BE2C (cell line): ENCODE data around the gene CCDC92B.
A peak's percentile ranks its signal among the peaks of the same experiment; 100 is the strongest.

ENCODE experiments used
- DNase-seq: peaks from one replicate; pipeline ENCODE4 v3.0.0-alpha.2; 2020
- H3K27me3 ChIP-seq: fragments of 250-450 bp; sonication (Bioruptor Pico); 2 replicates; pipeline ENCODE4 v1.5.1; 2020; ENCODE audit warnings: mild to moderate bottlenecking
- H3K36me3 ChIP-seq: fragments of 250-450 bp; sonication (Bioruptor Pico); 2 replicates; pipeline ENCODE4 v1.5.1; 2020; ENCODE audit warnings: mild to moderate bottlenecking
- H3K4me1 ChIP-seq: fragments of 250-450 bp; sonication (Bioruptor Pico); 2 replicates; pipeline ENCODE4 v1.5.1; 2020
- H3K4me3 ChIP-seq: 2 replicates; pipeline ENCODE4 v1.5.1; 2011; ENCODE audit warnings: low read depth, low read length
- H3K9me3 ChIP-seq: fragments of 250-450 bp; sonication (Bioruptor Pico); 2 replicates; pipeline ENCODE4 v1.5.1; 2020
- TF ChIP-seq, protein P1 (sequence below): IDR thresholded peaks from 2 replicates; pipeline ENCODE4 v1.5.1; 2012; ENCODE audit warnings: mild to moderate bottlenecking, low read depth, low read length

The CCDC92B gene

DNA sequence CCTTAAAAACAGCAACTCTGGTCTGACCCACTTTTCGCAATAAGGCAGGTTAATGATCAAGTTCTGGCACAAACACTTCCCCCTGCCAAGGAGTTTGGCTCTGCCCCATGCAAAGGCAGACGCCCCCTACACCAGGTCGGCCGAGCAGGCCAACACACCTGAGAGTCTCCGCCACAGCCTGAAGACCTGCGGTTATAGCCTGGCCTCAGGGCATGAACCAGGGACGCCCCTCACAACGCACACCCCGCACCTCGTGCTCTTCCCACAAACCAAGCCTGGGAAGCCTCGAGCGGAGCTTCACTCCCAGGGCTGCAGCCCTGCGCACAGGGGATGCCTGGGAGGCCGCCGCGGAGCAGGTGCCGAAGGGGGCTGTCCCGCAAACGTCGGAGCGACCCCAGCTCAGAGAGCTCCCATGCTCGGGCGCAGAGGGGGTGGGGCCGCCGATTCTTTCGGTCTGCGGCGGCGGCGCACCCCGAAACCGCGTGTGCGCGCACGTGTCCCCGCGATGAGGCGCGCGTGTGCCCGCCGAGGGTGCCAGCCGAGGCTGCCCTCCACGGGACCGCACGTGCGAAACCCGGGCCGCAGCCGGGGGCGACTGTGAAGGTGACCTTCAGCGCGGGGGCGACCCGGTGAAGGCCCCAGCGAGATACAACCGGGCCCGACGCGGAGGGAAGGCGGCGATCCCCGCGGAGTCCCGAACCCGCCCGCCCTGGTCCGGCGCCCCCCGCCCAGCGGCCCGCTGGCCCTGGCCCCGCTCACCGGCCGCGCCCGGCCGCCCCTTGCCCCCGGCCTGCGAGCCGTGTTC is 38.4 kb downstream of the CCDC92B start:
- DNase-seq = no peak
- peaks cover 3% of the 10 kb centered on the region; the same call in 1 of the 2 replicates for H3K36me3 ChIP-seq
- peaks cover 3% of the 10 kb centered on the region; the same call in 1 of the 2 replicates for H3K4me1 ChIP-seq
- H3K4me3 ChIP-seq = peak overlapping the region; percentile 73
- H3K9me3 ChIP-seq = no peaks in the 10 kb centered on the region
- TF ChIP-seq, protein P1, sequence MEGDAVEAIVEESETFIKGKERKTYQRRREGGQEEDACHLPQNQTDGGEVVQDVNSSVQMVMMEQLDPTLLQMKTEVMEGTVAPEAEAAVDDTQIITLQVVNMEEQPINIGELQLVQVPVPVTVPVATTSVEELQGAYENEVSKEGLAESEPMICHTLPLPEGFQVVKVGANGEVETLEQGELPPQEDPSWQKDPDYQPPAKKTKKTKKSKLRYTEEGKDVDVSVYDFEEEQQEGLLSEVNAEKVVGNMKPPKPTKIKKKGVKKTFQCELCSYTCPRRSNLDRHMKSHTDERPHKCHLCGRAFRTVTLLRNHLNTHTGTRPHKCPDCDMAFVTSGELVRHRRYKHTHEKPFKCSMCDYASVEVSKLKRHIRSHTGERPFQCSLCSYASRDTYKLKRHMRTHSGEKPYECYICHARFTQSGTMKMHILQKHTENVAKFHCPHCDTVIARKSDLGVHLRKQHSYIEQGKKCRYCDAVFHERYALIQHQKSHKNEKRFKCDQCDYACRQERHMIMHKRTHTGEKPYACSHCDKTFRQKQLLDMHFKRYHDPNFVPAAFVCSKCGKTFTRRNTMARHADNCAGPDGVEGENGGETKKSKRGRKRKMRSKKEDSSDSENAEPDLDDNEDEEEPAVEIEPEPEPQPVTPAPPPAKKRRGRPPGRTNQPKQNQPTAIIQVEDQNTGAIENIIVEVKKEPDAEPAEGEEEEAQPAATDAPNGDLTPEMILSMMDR = no peak
- no peaks in the 10 kb centered on the region for H3K27me3 ChIP-seq

DNA sequence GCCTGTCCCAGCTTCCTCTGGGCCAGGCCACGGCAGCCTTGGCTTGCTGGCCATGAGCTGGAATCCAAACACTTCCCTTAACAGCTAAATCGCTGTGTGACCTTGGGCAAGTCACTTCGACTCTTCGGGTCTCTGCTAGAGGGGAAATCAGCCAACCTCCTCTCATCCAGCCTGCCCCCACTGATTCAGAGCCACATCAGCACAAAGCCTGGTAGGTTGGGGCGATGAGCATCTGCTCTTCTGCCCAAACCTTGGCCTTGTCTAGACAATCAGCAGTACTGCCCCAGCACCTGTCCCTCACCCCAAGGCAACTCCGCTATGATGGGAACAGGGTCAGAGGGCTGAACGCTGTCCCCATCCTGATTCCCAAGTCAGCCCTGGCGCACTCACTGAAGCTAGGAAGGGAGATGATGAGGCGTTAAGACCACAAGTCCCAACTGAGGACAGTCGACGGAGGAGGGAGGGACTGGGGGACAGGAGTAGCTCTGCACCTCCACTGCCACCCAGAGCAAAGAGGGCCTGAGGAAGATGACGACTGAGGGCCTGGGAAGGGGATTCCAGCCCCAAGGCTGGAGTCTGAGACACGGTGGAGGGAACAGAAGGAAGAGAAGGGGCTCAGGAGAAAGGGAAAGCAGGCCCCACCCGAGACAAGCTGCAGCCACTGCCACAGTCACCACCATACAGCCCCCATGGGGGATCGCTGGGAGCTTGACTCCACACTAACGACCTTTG is 39.2 kb downstream of the CCDC92B start:
- peaks cover 3% of the 10 kb centered on the region; the same call in 1 of the 2 replicates for H3K4me1 ChIP-seq
- H3K4me3 ChIP-seq = peak overlapping the region; percentile 73
- DNase-seq = no peak
- H3K9me3 ChIP-seq = no peaks in the 10 kb centered on the region
- TF ChIP-seq, protein P1 = no peak
- no peaks in the 10 kb centered on the region for H3K27me3 ChIP-seq
- peaks cover 3% of the 10 kb centered on the region; the same call in 1 of the 2 replicates for H3K36me3 ChIP-seq

DNA sequence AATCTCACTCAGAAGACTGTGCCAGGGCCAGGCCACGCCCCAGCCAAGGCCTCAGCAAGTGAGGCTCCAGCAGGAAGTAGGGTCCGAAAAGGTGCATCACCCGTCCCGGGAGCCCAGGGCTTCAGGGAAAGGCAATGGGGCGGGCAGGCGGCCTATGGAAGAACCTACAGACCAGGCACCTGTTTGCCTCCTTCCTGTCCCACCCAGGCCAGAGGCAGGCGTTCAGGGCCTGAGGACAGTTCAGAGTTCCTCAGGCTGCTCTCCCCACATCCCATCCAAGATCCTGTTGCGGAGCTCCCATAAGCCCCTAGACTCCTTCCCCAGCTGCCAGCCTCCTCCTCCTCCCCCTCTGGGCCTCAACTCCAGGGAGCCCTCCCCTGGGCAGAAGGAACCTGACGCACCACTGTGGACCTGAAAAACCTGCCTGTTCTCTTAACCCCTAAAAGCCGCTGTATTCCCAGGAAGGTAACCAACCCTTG is 40.2 kb downstream of the CCDC92B start:
- Histone ChIP-seq H3K27me3 (no peaks in the 10 kb centered on the region), H3K4me3 (no peak overlapping the region), H3K9me3 (no peaks in the 10 kb centered on the region), H3K4me1 (peaks cover 3% of the 10 kb centered on the region; the same call in 1 of the 2 replicates), H3K36me3 (peaks cover 5% of the 10 kb centered on the region)
- DNase-seq = no peak
- TF ChIP-seq, protein P1 = no peak

DNA sequence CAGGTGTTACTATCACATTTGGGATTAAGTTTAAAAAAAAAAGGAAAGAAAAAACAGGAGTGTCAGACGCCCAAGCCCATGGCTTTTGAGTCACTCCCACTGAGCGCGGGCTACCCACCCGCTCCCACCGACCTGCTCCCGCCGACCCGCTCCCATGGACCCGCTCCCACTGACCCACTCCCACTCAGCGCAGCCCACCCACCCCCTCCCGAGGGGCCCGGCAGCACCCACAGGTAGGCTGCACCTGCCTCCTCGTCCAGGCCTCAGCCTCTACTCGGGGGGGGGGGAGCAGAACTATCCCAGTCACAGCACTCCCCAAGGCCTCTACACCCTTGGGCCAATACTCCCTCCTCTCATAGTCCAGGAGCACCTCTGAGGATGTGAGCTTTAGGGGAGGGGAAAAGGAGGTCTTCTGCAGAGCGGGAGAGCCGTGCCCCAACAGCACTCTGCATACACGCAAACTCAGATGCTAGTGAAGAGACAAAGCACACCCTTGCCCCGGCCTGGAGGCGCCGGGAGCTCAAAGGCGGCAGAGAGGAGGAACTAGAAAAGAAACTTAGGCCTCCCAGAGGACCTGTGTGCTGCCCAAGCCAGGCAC is 40.8 kb downstream of the CCDC92B start:
- H3K4me3 ChIP-seq = no peak overlapping the region
- no peak for DNase-seq

DNA sequence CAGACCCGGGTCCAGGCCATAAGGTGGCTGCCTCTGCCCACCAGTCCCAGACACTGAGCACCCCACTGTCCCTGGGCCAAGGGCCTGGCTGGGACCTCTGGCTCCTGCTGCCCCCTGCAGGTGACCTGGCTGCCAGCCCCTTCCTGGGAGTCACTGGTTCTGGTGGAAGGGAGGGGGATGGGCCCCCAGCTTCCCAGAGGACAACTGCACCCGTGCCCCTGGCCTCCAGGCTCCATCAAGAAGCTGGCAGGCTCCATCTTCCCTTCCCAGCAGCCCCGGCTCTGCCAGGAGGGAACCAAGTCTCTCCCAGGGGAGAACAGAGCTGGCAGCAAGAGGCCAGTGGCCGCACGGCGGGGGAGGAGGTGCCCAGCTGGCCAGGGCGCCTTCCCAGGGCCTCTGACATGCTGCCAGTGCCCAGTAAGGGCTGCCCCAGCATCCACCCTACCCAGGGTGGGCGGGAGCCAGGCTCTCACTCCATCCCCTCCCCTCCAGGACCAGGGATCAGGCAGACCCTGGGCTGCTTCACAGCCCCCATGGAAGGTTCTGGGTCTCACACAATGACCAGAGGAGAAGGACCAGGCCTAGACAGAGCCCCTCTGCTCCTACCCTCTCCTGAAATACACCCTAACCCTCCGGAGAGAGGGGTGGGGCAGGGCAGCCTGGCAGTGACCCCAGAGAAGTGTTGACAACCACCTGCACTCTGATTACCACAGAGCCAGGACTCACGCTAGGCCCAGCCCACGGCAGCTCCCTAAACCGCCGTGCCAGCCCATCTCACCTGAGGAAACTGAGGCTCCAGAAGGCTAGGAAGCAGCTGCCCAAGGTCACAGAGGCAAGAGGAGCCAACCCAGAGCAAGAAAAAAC is 41.5 kb downstream of the CCDC92B start:
- no peaks in the 10 kb centered on the region for H3K9me3 ChIP-seq
- H3K4me3 ChIP-seq = no peak overlapping the region
- H3K4me1 ChIP-seq = peaks cover 3% of the 10 kb centered on the region; the same call in 1 of the 2 replicates
- peaks cover 9% of the 10 kb centered on the region for H3K36me3 ChIP-seq
- peak; percentile 65 for DNase-seq
- TF ChIP-seq, protein P1 = peak; percentile 52
- no peaks in the 10 kb centered on the region for H3K27me3 ChIP-seq

More for the DNA sequence above, 40.8 kb downstream of the CCDC92B start:
- Histone ChIP-seq H3K27me3 (no peaks in the 10 kb centered on the region), H3K9me3 (no peaks in the 10 kb centered on the region), H3K4me1 (peaks cover 3% of the 10 kb centered on the region; the same call in 1 of the 2 replicates), H3K36me3 (peaks cover 5% of the 10 kb centered on the region)
- TF ChIP-seq, protein P1 = no peak
